Cardiac muscle cell (in vitro differentiated cells and primary cell): ENCODE data around the gene PLCB2. TPM values are rescaled to one million over a fixed set of nuclear protein-coding genes. Genes with fewer than 3 reads are reported as not detected.

Source experiments
- DNase-seq, 2 donors: peaks; one replicate each; pipeline versions ENCODE4 v3.0.0 to v3.0.0-alpha.2; 2010 to 2017; ENCODE audit warnings: low read depth in 1 of 2, low spot score in 1 of 2
- H3K27ac ChIP-seq: fragments of 200-600 bp; sonication (generic); 2 replicates; pipeline ENCODE4 v1.5.1; 2016
- H3K27me3 ChIP-seq: fragments of 200-600 bp; sonication (generic); 2 replicates; pipeline ENCODE4 v1.6.0; 2016; ENCODE audit warnings: control low read depth
- H3K36me3 ChIP-seq: fragments of 200-600 bp; sonication (generic); 2 replicates; pipeline ENCODE4 v1.5.1; 2016; ENCODE audit warnings: control low read depth
- H3K4me1 ChIP-seq: fragments of 200-600 bp; sonication (generic); 2 replicates; pipeline ENCODE4 v1.8.1; 2017; ENCODE audit warnings: low read depth, mild to moderate bottlenecking, mixed run types
- H3K4me3 ChIP-seq: fragments of 200-600 bp; sonication (generic); 2 replicates; pipeline ENCODE4 v1.5.1; 2016; ENCODE audit warnings: mild to moderate bottlenecking
- H3K9me3 ChIP-seq: fragments of 200-600 bp; sonication (generic); 2 replicates; pipeline ENCODE4 v1.5.1; 2017; ENCODE audit warnings: low read depth, mild to moderate bottlenecking, control low read depth
- polyA plus RNA-seq: library from polyadenylated mRNA; unstranded; fragments of >200 nt; fragmentation: Nextera tagmentation; extraction: Ambion mirVana; gene quantifications from 2 replicates; pipeline ENCODE4 v1.2.1, GENCODE V29; 2016
- total RNA-seq: library from RNA; depleted of rRNA; stranded (reverse); fragments of >200 nt; gene quantifications from 2 replicates; pipeline ENCODE4 v1.2.3, GENCODE V29; 2016
- TF ChIP-seq, protein P1 (sequence below): IDR thresholded peaks from 2 replicates; pipeline ENCODE4 v1.5.1; 2012; ENCODE audit warnings: low read depth, mild to moderate bottlenecking, low read length

PLCB2 gene
- total and polyA plus RNA-seq, 2 experiments from 2014 or later: 28.3 to 41.2 TPM

DNA sequence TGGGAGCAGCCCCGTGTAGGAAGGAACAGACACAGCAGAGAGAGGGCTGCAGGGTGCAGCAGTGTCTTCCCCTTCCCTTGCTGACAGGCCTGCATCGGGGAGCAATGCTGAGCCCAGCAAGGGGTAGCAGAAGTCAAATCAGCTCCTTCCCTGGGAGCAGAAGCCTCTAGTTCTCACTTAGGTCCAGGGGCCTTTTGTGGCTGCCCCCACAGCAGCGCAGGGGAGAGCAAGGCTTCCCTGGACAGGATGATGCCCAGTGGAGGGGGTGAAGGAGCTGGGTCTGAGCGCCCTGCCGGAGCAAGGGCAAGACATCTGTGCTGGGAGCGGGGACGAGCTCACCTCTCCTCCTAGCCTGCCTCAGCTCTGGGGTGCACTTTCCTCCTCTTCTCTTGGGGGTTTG lies 827 bp downstream of the PLCB2 start:
- DNase-seq: no peak
- H3K27me3 ChIP-seq: peaks cover 6% of the 10 kb centered on the region
- H3K4me3 ChIP-seq: no peak overlapping the region
- H3K36me3 ChIP-seq: no peaks in the 10 kb centered on the region
- no peaks in the 10 kb centered on the region for H3K9me3 ChIP-seq
- TF ChIP-seq, protein P1, sequence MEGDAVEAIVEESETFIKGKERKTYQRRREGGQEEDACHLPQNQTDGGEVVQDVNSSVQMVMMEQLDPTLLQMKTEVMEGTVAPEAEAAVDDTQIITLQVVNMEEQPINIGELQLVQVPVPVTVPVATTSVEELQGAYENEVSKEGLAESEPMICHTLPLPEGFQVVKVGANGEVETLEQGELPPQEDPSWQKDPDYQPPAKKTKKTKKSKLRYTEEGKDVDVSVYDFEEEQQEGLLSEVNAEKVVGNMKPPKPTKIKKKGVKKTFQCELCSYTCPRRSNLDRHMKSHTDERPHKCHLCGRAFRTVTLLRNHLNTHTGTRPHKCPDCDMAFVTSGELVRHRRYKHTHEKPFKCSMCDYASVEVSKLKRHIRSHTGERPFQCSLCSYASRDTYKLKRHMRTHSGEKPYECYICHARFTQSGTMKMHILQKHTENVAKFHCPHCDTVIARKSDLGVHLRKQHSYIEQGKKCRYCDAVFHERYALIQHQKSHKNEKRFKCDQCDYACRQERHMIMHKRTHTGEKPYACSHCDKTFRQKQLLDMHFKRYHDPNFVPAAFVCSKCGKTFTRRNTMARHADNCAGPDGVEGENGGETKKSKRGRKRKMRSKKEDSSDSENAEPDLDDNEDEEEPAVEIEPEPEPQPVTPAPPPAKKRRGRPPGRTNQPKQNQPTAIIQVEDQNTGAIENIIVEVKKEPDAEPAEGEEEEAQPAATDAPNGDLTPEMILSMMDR: no peak
- H3K27ac ChIP-seq: no peak overlapping the region
- H3K4me1 ChIP-seq: peaks cover 43% of the 10 kb centered on the region

DNA sequence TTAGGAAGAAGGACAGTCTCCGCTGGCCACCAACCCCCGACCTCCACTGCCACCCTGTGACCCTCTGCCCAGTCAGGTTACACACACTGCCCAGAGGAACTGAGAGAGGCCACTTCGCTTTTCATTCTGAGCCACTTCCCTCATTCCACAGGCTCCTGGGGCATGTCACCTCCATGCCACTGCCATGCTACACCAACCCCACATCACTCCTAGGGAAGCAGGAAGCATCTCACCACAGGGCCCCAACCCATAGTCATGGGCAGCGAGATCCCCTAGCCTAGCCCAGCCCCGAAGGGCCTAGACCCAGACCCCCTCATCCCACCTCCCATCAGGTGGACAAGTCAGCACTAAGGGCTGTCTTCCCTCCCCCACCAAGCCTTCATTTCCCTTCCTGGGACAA lies 1.4 kb downstream of the PLCB2 start:
- no peak overlapping the region for H3K27ac ChIP-seq
- TF ChIP-seq, protein P1: no peak
- no peak for DNase-seq
- no peaks in the 10 kb centered on the region for H3K9me3 ChIP-seq
- H3K4me1 ChIP-seq: peaks cover 49% of the 10 kb centered on the region
- no peak overlapping the region for H3K4me3 ChIP-seq
- H3K36me3 ChIP-seq: no peaks in the 10 kb centered on the region
- H3K27me3 ChIP-seq: peaks cover under 1% of the 10 kb centered on the region

DNA sequence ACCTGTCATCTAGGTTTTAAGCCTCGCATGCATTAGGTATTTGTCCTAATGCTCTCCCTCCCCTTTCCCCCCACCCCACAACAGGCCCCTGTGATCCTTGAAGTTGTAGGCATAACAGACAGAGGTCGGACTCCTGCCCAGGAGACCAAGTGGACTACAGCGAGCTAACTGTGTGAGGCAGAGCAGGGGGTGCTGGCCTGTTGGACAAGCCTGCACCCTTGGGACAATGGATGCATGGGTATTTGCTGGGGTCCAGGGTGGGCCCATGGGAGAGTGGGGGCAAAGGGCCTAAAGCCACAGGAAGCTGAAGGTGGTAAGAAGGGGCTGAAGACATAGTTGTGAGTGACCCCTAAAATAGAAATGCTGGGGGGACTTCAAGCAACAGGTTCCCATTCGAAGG lies 2.5 kb downstream of the PLCB2 start:
- no peaks in the 10 kb centered on the region for H3K36me3 ChIP-seq
- no peaks in the 10 kb centered on the region for H3K9me3 ChIP-seq
- DNase-seq: no peak
- H3K4me3 ChIP-seq: no peak overlapping the region
- peaks cover 58% of the 10 kb centered on the region for H3K4me1 ChIP-seq
- no peak overlapping the region for H3K27ac ChIP-seq
- no peaks in the 10 kb centered on the region for H3K27me3 ChIP-seq
- TF ChIP-seq, protein P1: no peak

DNA sequence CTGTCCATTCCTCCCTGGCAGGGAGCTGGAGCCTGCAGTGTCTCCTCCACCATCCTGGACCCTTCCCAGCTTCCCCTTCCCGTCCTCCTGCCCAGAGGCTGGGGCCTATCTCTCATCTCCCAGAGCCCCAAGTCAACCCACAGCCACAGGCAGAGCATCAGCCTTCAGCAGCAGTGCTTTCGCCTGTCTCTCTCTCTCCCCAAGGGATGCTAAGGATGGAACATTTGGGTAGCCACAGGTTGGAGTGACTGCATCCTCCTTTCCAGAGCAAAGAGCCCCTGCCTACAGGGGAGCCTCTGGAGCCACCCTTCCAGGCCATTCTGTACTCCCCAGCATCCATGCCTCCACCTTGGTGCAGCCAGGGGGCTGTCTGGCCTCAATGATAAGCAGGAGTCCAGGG lies 4.2 kb downstream of the PLCB2 start:
- no peak overlapping the region for H3K27ac ChIP-seq
- DNase-seq: no peak
- peaks cover 44% of the 10 kb centered on the region for H3K4me1 ChIP-seq
- H3K27me3 ChIP-seq: no peaks in the 10 kb centered on the region
- TF ChIP-seq, protein P1: no peak
- no peaks in the 10 kb centered on the region for H3K9me3 ChIP-seq
- H3K36me3 ChIP-seq: no peaks in the 10 kb centered on the region
- no peak overlapping the region for H3K4me3 ChIP-seq

DNA sequence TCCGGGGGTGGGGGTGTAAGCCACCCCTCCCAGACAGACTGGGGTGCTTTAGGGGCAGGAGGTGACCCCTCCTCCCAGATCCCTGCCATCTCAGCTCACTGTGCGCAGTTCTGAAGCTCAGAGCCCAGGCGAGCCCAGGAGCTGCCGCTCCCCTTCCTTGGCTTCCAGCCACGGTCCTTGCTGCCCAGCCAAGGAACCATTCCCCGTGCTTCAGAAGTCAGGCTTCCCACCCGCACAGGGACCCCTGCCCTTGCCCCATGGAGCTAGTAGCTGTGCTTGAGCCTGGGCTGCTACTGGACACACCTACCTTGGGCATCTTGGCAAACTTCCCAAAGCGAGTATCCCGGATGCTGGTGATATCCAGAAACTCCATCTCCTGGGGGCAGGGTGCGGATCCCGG lies 4.8 kb downstream of the PLCB2 start:
- Histone ChIP-seq H3K27me3 (no peaks in the 10 kb centered on the region), H3K27ac (peak overlapping the region; percentile 97), H3K9me3 (no peaks in the 10 kb centered on the region), H3K36me3 (no peaks in the 10 kb centered on the region), H3K4me1 (peaks cover 45% of the 10 kb centered on the region), H3K4me3 (no peak overlapping the region)
- DNase-seq: no peak
- TF ChIP-seq, protein P1: no peak

DNA sequence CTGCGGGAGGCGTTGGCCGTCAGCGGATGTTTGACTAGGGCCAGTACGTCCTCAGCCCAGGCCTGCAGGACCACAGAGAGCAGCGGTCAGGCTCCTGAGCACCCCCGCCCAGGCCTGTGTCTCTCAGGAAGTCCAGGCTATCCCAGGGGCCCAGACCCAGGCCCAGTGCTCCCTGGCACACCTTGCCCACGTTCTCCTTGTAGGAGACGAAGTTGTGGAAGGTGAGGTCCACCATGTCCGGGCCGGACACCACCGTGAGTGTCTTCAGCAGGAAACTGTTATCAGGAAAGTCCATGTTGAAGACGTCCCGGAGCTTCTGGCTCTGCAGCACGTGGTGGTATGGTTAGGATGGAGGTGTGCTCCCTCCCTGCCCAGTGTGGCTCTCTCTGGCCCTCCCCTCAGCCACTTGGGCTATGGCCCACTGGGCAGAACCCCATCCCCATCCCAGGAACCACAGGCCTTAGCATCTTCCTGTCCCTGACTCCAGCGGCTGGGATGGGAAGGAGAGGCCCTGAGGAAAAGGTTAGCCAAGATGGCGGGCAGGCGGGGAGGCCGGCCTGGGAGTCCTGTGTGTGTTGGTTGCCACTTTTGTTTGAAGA lies 5.3 kb downstream of the PLCB2 start:
- peaks cover 42% of the 10 kb centered on the region for H3K4me1 ChIP-seq
- H3K9me3 ChIP-seq: no peaks in the 10 kb centered on the region
- H3K27ac ChIP-seq: peak overlapping the region; percentile 97
- H3K4me3 ChIP-seq: no peak overlapping the region
- H3K27me3 ChIP-seq: no peaks in the 10 kb centered on the region
- TF ChIP-seq, protein P1: no peak
- no peaks in the 10 kb centered on the region for H3K36me3 ChIP-seq
- no peak for DNase-seq
